Measurements from ENCODE around the gene GCNA.

GRCh38 chrX:71621603-71622002 is 43.4 kb downstream of the GCNA start:
- no peak for TF ChIP-seq MLLT1 (IDR thresholded peaks at IDR 0.05)
- no peak for TF ChIP-seq CTCF (IDR thresholded peaks at IDR 0.05 in 2 of 3, conservative IDR thresholded peaks at IDR 0.05 in 1 of 3; ENCODE audit: control insufficient read depth in 2 of 3, extremely low read depth in 1 of 3, insufficient read depth in 1 of 3, low read depth in 3 of 3, low read length in 3 of 3)
- no peak for TF ChIP-seq BHLHE40 (IDR thresholded peaks at IDR 0.05; ENCODE audit: borderline replicate concordance in 1 of 2, low read depth in 2 of 2, low read length in 1 of 2)
